ENCODE measurements around the gene F11.
"Not testable (repeated sequence)": the region's sequence is repeated elsewhere in the genome, so short reads cannot be mapped to it uniquely, and the experiment has no call there.

The F11 gene

GRCh38 chr4:186250760-186251159, 15.2 kb upstream of the F11 start:
- DNase-seq: no peak

GRCh38 chr4:186255122-186255521, 10.9 kb upstream of the F11 start:
- DNase-seq: no peak

- no peak for DNase-seq
These were observed 7.7 kb upstream of the F11 start for GRCh38 chr4:186258216-186258811.

- no peak for DNase-seq
These were observed 5.9 kb upstream of the F11 start for GRCh38 chr4:186260117-186260503.

GRCh38 chr4:186260504-186261448, 5.2 kb upstream of the F11 start:
- no peak for DNase-seq

- no peak for DNase-seq
These were observed 1.3 kb upstream of the F11 start for GRCh38 chr4:186264660-186265059.

- not testable (repeated sequence) for DNase-seq
These were observed 739 bp upstream of the F11 start for GRCh38 chr4:186265250-186265649.

- DNase-seq: no peak
These were observed 904 bp downstream of the F11 start for GRCh38 chr4:186266729-186267456.

- DNase-seq: no peak
These were observed 5.2 kb downstream of the F11 start for GRCh38 chr4:186271081-186271678.

- DNase-seq: no peak
These were observed 6.9 kb downstream of the F11 start for GRCh38 chr4:186272699-186273391.

GRCh38 chr4:186273392-186273789, 7.4 kb downstream of the F11 start:
- not testable (repeated sequence) for DNase-seq

GRCh38 chr4:186283311-186283710, 17.3 kb downstream of the F11 start:
- DNase-seq: no peak

- DNase-seq: no peak
These were observed 19.2 kb downstream of the F11 start for GRCh38 chr4:186285147-186285546.

- no peak for DNase-seq
These were observed 20.6 kb downstream of the F11 start for GRCh38 chr4:186286581-186286980.

- DNase-seq: no peak
These were observed 25.4 kb downstream of the F11 start for GRCh38 chr4:186291256-186291890.

- DNase-seq: no peak
These were observed 28.2 kb downstream of the F11 start for GRCh38 chr4:186294160-186294559.

- DNase-seq: no peak
These were observed 30.5 kb downstream of the F11 start for GRCh38 chr4:186296481-186296880.

- peak in 1 of 2 experiments; percentile 25 for DNase-seq
These were observed 31.1 kb downstream of the F11 start for GRCh38 chr4:186297013-186297645.

- DNase-seq: no peak
These were observed 32.1 kb downstream of the F11 start for GRCh38 chr4:186298031-186298647.

- DNase-seq: no peak
These were observed 33.3 kb downstream of the F11 start for GRCh38 chr4:186299291-186299690.
